HFFc6 (cell line): Measurements from ENCODE around the gene CPT1B. TPM values are rescaled to one million over a fixed set of nuclear protein-coding genes. Genes with fewer than 3 reads are reported as not detected.

Source experiments
- DNase-seq: peaks from one replicate; pipeline ENCODE4 v3.0.0-alpha.2; 2018
- H3K27ac Mint-ChIP-seq: 2 replicates; pipeline ENCODE4 v1.8.0; 2020; ENCODE audit warnings: mild to moderate bottlenecking, mixed read lengths
- H3K27me3 Mint-ChIP-seq: 2 replicates; pipeline ENCODE4 v1.8.0; 2021; ENCODE audit warnings: mild to moderate bottlenecking, moderate library complexity, mixed read lengths; ENCODE audit not compliant: insufficient read depth
- H3K36me3 Mint-ChIP-seq: 2 replicates; pipeline ENCODE4 v1.8.0; 2021; ENCODE audit warnings: low read depth, mixed read lengths
- H3K4me1 Mint-ChIP-seq: 2 replicates; pipeline ENCODE4 v1.8.0; 2020; ENCODE audit warnings: low read depth, mixed read lengths
- H3K4me3 Mint-ChIP-seq: 2 replicates; pipeline ENCODE4 v1.8.0; 2020; ENCODE audit warnings: mild to moderate bottlenecking, moderate library complexity, mixed read lengths
- H3K9me3 Mint-ChIP-seq: 2 replicates; pipeline ENCODE4 v1.8.0; 2020; ENCODE audit warnings: mild to moderate bottlenecking, mixed read lengths
- CTCF ChIP-seq: fragments of 200-600 bp; sonication (generic); IDR thresholded peaks from 2 replicates; pipeline ENCODE4 v1.5.0; 2021; ENCODE audit warnings: antibody characterized with exemption, mild to moderate bottlenecking
- total RNA-seq, 6 experiments: library from RNA; stranded (reverse); fragmentation: NEBNext Ultra II Directional; extraction: Animal tissue kit (Norgen Biotek cat#: 25700); gene quantifications; 2 replicates in 1 of 6; 3 replicates in 5 of 6; pipeline ENCODE4 v1.2.3, GENCODE V29; 2021

The CPT1B gene
- total RNA-seq, 6 experiments from 2014 or later, result 0.82 to 3.0 (median 1.5) TPM

DNA sequence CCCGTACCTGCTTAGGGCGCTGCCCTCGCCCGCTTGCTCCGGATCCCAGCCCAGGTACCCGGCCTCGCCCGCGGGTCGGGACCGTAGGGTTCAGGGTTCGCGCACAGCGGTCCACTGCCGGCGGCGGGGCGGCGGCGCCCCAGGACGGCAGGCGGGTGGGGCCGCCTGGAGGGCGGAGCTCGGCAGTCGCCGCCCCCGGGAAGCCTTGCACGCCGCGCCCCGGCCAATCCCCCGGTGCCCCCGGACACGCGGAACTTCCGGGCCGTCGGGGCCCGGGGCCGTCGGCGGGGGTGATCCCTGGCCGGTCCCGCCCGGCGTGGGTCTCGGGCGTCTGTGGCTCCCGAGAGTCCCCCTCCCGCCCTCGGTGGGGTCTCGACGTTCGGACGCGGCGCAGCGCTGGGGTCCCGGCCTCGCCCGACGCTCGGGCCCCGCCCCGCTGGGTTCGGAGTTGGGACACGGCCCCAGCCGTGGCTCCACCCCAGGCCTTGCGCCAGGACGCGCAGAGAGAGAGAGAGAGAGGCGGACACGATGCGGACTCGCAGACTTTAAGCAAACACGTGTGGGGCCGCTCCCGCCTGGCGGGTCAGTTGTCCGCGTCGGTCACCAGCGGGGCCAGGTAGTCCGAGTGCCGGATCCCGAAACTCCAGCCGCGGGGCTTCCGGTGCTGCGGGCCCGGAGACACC lies 48.2 kb downstream of the CPT1B start, which contains the start of gene TYMP:
TSS of gene TYMP (minus strand) at position 116 of the 683 bp plus-strand sequence. CDS start 303 bp downstream, outside the sequence.
- Mint-ChIP-seq H3K36me3 (no peaks in the 10 kb centered on the region), H3K4me1 (peaks cover 9% of the 10 kb centered on the region), H3K27ac (no peak within 1 kb of the TSS), H3K9me3 (no peaks in the 10 kb centered on the region), H3K27me3 (peaks cover 18% of the 10 kb centered on the region), H3K4me3 (no peak within 1 kb of the TSS)
- no peak for DNase-seq
- TF ChIP-seq CTCF, result no peak

GRCh38 chr22:50529416-50529896 lies 48.8 kb downstream of the CPT1B start:
- DNase-seq, result no peak
- peaks cover 5% of the 10 kb centered on the region for H3K36me3 Mint-ChIP-seq
- no peaks in the 10 kb centered on the region for H3K9me3 Mint-ChIP-seq
- peaks cover 15% of the 10 kb centered on the region for H3K4me1 Mint-ChIP-seq
- TF ChIP-seq CTCF, result no peak
- H3K4me3 Mint-ChIP-seq, result no peak overlapping the region
- H3K27me3 Mint-ChIP-seq, result peaks cover 16% of the 10 kb centered on the region
- H3K27ac Mint-ChIP-seq, result no peak overlapping the region

DNA sequence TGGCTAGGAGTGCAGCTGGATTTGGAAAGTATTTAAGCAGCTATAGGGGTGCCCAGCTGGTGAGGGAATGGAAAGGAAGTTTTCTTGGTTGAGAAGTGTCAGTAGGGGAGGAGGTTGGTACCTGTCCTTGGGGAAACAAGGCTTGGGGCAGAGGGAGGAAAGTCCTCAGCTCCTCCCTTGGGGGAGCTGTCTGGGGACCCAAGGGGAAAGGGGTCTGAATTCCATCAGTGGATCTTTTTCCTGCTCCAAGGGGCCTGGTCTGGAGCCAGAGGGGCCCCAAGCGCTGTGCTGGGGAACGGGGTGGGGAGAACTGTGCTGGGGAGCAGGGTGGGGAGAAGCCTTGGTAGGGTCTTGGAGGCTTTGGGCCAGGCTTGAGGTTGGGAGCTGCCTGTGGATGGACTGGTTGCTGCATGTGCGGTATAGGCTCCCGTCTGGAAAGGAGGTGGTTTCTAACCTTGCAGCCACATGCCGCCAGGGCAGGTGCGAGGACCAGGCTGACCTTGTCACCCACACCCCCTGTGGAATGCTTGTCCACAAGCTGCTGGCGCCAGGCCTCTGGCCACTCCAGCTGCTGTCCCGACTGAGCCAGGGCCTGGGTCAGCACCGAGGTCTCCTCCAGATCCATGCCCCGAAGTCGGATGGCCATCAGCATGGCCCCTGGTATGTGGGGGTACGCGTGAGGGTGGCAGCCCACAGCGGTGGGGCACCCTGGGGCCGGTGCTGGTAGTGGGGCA lies 49.4 kb downstream of the CPT1B start:
- no peaks in the 10 kb centered on the region for H3K9me3 Mint-ChIP-seq
- peaks cover 15% of the 10 kb centered on the region for H3K27me3 Mint-ChIP-seq
- no peak overlapping the region for H3K4me3 Mint-ChIP-seq
- peaks cover 7% of the 10 kb centered on the region for H3K36me3 Mint-ChIP-seq
- peaks cover 19% of the 10 kb centered on the region for H3K4me1 Mint-ChIP-seq
- no peak for TF ChIP-seq CTCF
- DNase-seq, result no peak
- H3K27ac Mint-ChIP-seq, result no peak overlapping the region

GRCh38 chr22:50527921-50528681 lies 50.1 kb downstream of the CPT1B start:
- no peak for DNase-seq
- no peak for TF ChIP-seq CTCF
- Mint-ChIP-seq H3K27ac (no peak overlapping the region; the same call in 1 of the 2 replicates), H3K4me1 (peaks cover 19% of the 10 kb centered on the region), H3K4me3 (peak overlapping the region; percentile 78; the same call in 1 of the 2 replicates), H3K9me3 (no peaks in the 10 kb centered on the region), H3K27me3 (peaks cover 10% of the 10 kb centered on the region), H3K36me3 (peaks cover 7% of the 10 kb centered on the region)
